ENCODE data around the gene PALLD. TPM values are rescaled to one million over a fixed set of nuclear protein-coding genes. Genes with fewer than 3 reads are reported as not detected.

PALLD gene
- total RNA-seq, 1 experiment from 2014 or later = 6.5 TPM

DNA sequence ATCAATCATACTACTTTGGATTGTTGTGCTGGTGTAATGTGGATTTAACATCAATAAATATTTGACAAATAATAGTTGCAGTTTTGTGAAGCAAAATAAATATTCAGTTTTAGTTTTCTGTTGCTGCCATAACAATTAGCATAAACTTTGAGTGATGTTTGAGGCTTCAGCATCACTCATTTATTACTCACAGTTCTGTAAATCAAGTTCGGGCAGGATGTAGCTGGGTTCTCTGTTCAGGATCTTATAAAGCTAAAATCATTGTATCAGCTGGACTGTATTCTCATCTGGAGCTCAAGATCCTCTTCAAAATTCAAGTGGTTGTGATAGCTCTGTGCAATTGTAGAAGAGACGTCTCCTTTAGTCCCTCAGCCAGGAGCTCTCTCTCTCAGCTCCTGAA is 431.5 kb downstream of the PALLD start:
- TF ChIP-seq, protein P1, sequence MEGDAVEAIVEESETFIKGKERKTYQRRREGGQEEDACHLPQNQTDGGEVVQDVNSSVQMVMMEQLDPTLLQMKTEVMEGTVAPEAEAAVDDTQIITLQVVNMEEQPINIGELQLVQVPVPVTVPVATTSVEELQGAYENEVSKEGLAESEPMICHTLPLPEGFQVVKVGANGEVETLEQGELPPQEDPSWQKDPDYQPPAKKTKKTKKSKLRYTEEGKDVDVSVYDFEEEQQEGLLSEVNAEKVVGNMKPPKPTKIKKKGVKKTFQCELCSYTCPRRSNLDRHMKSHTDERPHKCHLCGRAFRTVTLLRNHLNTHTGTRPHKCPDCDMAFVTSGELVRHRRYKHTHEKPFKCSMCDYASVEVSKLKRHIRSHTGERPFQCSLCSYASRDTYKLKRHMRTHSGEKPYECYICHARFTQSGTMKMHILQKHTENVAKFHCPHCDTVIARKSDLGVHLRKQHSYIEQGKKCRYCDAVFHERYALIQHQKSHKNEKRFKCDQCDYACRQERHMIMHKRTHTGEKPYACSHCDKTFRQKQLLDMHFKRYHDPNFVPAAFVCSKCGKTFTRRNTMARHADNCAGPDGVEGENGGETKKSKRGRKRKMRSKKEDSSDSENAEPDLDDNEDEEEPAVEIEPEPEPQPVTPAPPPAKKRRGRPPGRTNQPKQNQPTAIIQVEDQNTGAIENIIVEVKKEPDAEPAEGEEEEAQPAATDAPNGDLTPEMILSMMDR (IDR thresholded peaks at IDR 0.05) = no peak
- TF ChIP-seq SIN3A (IDR thresholded peaks at IDR 0.05; ENCODE audit: borderline replicate concordance, insufficient read depth, low read depth, low read length) = no peak
- TF ChIP-seq, protein P2, sequence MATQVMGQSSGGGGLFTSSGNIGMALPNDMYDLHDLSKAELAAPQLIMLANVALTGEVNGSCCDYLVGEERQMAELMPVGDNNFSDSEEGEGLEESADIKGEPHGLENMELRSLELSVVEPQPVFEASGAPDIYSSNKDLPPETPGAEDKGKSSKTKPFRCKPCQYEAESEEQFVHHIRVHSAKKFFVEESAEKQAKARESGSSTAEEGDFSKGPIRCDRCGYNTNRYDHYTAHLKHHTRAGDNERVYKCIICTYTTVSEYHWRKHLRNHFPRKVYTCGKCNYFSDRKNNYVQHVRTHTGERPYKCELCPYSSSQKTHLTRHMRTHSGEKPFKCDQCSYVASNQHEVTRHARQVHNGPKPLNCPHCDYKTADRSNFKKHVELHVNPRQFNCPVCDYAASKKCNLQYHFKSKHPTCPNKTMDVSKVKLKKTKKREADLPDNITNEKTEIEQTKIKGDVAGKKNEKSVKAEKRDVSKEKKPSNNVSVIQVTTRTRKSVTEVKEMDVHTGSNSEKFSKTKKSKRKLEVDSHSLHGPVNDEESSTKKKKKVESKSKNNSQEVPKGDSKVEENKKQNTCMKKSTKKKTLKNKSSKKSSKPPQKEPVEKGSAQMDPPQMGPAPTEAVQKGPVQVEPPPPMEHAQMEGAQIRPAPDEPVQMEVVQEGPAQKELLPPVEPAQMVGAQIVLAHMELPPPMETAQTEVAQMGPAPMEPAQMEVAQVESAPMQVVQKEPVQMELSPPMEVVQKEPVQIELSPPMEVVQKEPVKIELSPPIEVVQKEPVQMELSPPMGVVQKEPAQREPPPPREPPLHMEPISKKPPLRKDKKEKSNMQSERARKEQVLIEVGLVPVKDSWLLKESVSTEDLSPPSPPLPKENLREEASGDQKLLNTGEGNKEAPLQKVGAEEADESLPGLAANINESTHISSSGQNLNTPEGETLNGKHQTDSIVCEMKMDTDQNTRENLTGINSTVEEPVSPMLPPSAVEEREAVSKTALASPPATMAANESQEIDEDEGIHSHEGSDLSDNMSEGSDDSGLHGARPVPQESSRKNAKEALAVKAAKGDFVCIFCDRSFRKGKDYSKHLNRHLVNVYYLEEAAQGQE (IDR thresholded peaks at IDR 0.05; ENCODE audit: insufficient read depth in 1 of 2, low read depth in 2 of 2, low read length in 1 of 2) = no peak
- no peak for TF ChIP-seq POLR2AphosphoS5 (IDR thresholded peaks at IDR 0.05; ENCODE audit: low read depth, low read length)
- no peak for TF ChIP-seq TCF7L2 (IDR thresholded peaks at IDR 0.05; ENCODE audit: low read depth, low read length)
- ChIA-PET POLR2A (no interaction called here), CTCF (no interaction called here)
- no peaks in the 10 kb centered on the region for H3K27me3 ChIP-seq (ENCODE audit: control insufficient read depth, insufficient read depth, low read length)
- H3K36me3 ChIP-seq (ENCODE audit: control insufficient read depth, insufficient read depth, low read length) = no peaks in the 10 kb centered on the region
- in situ Hi-C loops (cut with HindIII; ENCODE audit: low pct_unique_long_range_greater_than_20kb, low sequenced_read_pairs) = no loop called here
- BruUV-seq (replicated peaks) = no TSS peak
- DNase-seq (ENCODE audit: low read depth, low spot score) (no peak), ATAC-seq (no peak)
- H3K9me3 ChIP-seq (ENCODE audit: control insufficient read depth, insufficient read depth, low read depth, low read length) = peaks cover 9% of the 10 kb centered on the region; the same call in 1 of the 2 replicates
- no peak overlapping the region for H3K27ac ChIP-seq (ENCODE audit: low read length)
- H3K4me3 ChIP-seq (ENCODE audit: low read depth in 2 of 2, low read length in 2 of 2) = no peak overlapping the region
- intact Hi-C loops (cut with micrococcal nuclease; ENCODE audit: unreplicated experiment) = no loop called here
- H3K4me1 ChIP-seq (ENCODE audit: control insufficient read depth, insufficient read depth, low read length) = no peaks in the 10 kb centered on the region

DNA sequence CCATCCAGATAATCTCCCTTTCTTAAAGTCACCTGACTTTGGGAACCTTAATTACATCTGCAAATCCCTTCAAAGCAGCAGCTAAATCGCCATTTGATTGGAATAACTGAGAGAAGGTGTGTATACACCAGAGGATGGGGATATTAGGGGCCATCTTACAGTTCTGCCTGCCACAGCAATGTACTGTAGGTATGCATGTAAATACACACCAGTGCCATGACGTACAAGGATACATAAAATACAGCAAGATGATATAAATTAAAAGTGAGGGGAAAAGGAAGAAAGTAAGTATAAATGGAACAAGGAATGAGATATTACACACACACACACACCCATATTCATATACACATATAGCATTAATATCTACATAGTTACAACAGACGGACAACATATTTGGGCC is 432.0 kb downstream of the PALLD start:
- no peak overlapping the region for H3K27ac ChIP-seq (ENCODE audit: low read length)
- no peak for DNase-seq (ENCODE audit: low read depth, low spot score)
- H3K9me3 ChIP-seq (ENCODE audit: control insufficient read depth, insufficient read depth, low read depth, low read length) = peaks cover 9% of the 10 kb centered on the region; the same call in 1 of the 2 replicates
- intact Hi-C loops (cut with micrococcal nuclease; ENCODE audit: unreplicated experiment) = no loop called here
- ATAC-seq = no peak
- H3K4me3 ChIP-seq (ENCODE audit: low read depth in 2 of 2, low read length in 2 of 2) = no peak overlapping the region
- TF ChIP-seq, protein P2 (IDR thresholded peaks at IDR 0.05; ENCODE audit: insufficient read depth in 1 of 2, low read depth in 2 of 2, low read length in 1 of 2) = no peak
- TF ChIP-seq TCF7L2 (IDR thresholded peaks at IDR 0.05; ENCODE audit: low read depth, low read length) = no peak
- no peak for TF ChIP-seq SIN3A (IDR thresholded peaks at IDR 0.05; ENCODE audit: borderline replicate concordance, insufficient read depth, low read depth, low read length)
- no peak for TF ChIP-seq POLR2AphosphoS5 (IDR thresholded peaks at IDR 0.05; ENCODE audit: low read depth, low read length)
- TF ChIP-seq, protein P1 (IDR thresholded peaks at IDR 0.05) = no peak
- CTCF ChIA-PET = no interaction called here
- no peaks in the 10 kb centered on the region for H3K36me3 ChIP-seq (ENCODE audit: control insufficient read depth, insufficient read depth, low read length)
- H3K27me3 ChIP-seq (ENCODE audit: control insufficient read depth, insufficient read depth, low read length) = no peaks in the 10 kb centered on the region
- BruUV-seq (replicated peaks) = no TSS peak
- in situ Hi-C loops (cut with HindIII; ENCODE audit: low pct_unique_long_range_greater_than_20kb, low sequenced_read_pairs) = no loop called here
- H3K4me1 ChIP-seq (ENCODE audit: control insufficient read depth, insufficient read depth, low read length) = no peaks in the 10 kb centered on the region
- POLR2A ChIA-PET = no interaction called here

Data from Panc1 (cell line).